Measurements from ENCODE around the gene TSPYL1. TPM values are rescaled to one million over a fixed set of nuclear protein-coding genes. Genes with fewer than 3 reads are reported as not detected.
"Not testable (repeated sequence)": the region's sequence is repeated elsewhere in the genome, so short reads cannot be mapped to it uniquely, and the experiment has no call there.

The TSPYL1 gene
- total and polyA plus RNA-seq, 8 donors: 61.9 to 100 (median 81.5) TPM

DNA sequence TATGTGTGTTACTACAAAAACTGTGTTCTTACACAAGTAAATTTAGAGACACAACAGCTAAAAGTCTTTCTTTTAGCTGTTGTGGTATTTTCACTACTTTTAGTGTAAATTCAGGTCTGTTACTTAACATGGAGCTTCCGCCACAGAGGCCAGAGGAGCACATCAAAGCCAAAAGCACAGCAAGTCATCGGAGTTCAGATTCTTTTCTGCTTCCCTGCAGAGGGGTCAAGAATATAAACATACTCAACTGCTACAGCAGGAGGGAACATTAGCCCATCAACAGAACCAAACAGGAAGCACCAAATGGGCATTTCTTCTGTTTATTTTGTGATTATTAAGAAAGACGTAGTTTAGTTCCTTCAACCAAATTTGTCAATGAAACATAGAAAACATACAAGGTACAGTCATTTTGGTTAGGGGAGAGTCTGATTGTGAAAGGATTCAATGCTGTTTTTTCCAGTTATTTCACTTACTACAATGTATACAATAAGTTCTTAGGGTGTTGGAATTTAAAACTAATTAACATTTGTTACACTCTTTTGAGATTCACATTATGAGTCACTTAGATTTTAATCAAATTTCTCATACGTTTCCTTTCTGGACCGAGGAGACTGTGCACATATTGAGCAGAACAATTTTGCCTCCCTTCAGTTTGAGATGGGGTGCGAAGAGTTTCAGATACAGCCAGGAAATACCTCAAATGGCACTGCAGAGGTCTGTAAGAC lies 48.2 kb upstream of the TSPYL1 start:
- peak in 1 of 4 donors; percentile 12 for DNase-seq
- Histone ChIP-seq H3K9me3 (no peaks in the 10 kb centered on the region), H3K4me3 (no peak overlapping the region), H3K27ac (peak overlapping the region in 1 of 2 donors; percentile 34), H3K36me3 (no peaks in the 10 kb centered on the region), H3K27me3 (no peaks in the 10 kb centered on the region), H3K4me1 (peaks cover 3 to 7% of the 10 kb centered on the region in 2 donors)
- TF ChIP-seq, protein P1, sequence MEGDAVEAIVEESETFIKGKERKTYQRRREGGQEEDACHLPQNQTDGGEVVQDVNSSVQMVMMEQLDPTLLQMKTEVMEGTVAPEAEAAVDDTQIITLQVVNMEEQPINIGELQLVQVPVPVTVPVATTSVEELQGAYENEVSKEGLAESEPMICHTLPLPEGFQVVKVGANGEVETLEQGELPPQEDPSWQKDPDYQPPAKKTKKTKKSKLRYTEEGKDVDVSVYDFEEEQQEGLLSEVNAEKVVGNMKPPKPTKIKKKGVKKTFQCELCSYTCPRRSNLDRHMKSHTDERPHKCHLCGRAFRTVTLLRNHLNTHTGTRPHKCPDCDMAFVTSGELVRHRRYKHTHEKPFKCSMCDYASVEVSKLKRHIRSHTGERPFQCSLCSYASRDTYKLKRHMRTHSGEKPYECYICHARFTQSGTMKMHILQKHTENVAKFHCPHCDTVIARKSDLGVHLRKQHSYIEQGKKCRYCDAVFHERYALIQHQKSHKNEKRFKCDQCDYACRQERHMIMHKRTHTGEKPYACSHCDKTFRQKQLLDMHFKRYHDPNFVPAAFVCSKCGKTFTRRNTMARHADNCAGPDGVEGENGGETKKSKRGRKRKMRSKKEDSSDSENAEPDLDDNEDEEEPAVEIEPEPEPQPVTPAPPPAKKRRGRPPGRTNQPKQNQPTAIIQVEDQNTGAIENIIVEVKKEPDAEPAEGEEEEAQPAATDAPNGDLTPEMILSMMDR (IDR thresholded peaks at IDR 0.05): no peak
- intact Hi-C loops (cut with DNase I): no loop called here
- ATAC-seq: no peak

DNA sequence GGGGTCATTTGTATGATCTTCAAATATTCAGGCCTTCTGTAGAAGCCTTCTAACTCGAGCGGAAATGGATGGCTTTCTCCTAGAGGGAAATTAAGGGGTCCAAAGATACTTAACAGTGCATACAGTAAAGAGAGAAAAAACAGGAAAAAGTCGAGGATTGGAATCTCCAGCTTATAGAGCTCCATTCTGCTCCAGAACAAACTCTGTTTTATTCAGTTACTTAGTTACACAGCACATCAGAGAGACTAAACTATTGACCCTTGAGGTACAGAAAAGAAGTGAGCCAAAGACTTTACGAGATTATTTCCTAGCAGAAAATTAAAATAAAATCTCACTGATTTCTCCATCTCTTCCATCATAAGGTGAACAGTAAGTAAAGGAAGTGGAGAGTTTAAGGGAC lies 47.3 kb upstream of the TSPYL1 start:
- intact Hi-C loops (cut with DNase I): no loop called here
- no peak overlapping the region for H3K4me3 ChIP-seq
- DNase-seq (peak in 1 of 4 donors; percentile 2), ATAC-seq (no peak)
- TF ChIP-seq, protein P1 (IDR thresholded peaks at IDR 0.05): no peak
- no peaks in the 10 kb centered on the region for H3K36me3 ChIP-seq
- no peak overlapping the region for H3K27ac ChIP-seq
- no peaks in the 10 kb centered on the region for H3K27me3 ChIP-seq
- H3K4me1 ChIP-seq: peaks cover 3 to 7% of the 10 kb centered on the region in 2 donors
- H3K9me3 ChIP-seq: no peaks in the 10 kb centered on the region

DNA sequence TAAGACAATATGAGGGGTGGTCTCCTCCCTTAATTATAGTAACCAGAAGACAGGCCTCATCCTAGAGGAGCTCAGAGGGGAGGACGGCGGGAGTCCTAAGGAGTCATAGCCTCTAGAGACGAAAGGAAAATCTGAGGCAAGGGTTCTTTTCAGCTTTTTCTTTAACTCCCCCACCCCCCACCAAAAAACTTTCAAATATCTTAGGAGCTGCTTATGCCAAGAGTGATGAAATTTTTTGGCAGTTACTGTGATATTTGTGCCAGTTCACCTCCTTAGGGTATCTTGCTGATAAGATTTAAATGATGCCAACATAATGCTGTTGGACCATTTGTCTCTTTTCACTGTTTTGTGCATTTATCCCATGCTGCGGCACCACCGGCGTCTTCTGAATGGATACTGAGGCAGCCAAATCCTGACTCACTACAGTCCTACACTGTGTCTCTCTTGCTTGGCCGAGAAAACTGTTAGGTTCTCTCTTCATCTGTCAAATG lies 46.5 kb upstream of the TSPYL1 start:
- H3K36me3 ChIP-seq: no peaks in the 10 kb centered on the region
- no peaks in the 10 kb centered on the region for H3K9me3 ChIP-seq
- ATAC-seq (peak; percentile 44), DNase-seq (peak in 1 of 4 donors; percentile 9)
- H3K4me3 ChIP-seq: no peak overlapping the region
- no peak overlapping the region for H3K27ac ChIP-seq
- no peaks in the 10 kb centered on the region for H3K27me3 ChIP-seq
- TF ChIP-seq, protein P1 (IDR thresholded peaks at IDR 0.05): no peak
- H3K4me1 ChIP-seq: peaks cover 3 to 7% of the 10 kb centered on the region in 2 donors
- intact Hi-C loops (cut with DNase I): no loop called here

DNA sequence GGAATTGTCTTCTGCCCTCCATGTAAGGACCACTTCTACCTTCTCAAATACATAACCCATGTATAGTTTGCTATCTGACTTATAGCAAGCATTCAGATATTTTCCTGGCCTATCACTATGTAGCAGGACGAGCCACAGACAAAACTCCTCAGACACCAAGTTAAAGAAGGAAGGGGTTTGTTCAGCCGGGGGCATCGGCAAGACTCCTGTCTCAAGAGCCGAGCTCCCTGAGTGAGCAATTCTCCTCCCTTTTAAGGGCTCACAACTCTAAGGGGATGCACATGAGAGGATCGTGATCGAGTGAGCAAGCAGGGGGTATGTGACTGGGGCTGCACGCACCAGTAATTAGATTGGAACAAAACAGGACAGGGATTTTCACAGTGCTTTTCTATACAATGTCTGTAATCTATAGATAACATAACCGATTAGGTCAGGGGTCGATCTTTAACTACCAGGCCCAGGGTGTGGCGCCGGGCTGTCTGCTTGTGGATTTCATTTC lies 46.0 kb upstream of the TSPYL1 start:
- H3K4me3 ChIP-seq; H3K27ac ChIP-seq; ATAC-seq; H3K4me1 ChIP-seq; DNase-seq; H3K9me3 ChIP-seq; intact Hi-C loops (cut with DNase I); H3K36me3 ChIP-seq; H3K27me3 ChIP-seq: not testable (repeated sequence)

DNA sequence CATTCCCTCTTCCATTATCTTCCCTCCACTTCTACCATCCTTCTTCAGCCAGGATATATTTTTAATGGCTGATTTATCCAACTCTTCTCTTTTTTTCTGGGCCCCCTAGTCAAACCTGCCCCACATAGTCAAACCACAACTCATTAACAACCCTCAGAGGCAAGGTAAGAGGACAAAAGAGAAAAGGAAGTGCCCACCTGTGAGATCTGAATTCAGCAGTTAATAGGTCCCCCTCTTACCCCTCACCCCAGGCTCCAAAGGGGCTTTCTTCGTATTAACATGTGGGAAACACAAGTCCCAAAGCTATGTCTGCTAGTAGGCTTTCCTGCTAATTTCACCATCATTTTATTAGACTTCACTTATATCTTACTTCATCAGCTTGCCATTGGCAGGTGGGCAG lies 44.1 kb upstream of the TSPYL1 start:
- DNase-seq: no peak
- Histone ChIP-seq H3K27ac (no peak overlapping the region), H3K27me3 (no peaks in the 10 kb centered on the region), H3K9me3 (no peaks in the 10 kb centered on the region), H3K36me3 (no peaks in the 10 kb centered on the region), H3K4me3 (no peak overlapping the region), H3K4me1 (peaks cover 0 to 7% of the 10 kb centered on the region in 2 donors)
- ATAC-seq: no peak
- TF ChIP-seq, protein P1 (IDR thresholded peaks at IDR 0.05): no peak
- intact Hi-C loops (cut with DNase I): no loop called here

DNA sequence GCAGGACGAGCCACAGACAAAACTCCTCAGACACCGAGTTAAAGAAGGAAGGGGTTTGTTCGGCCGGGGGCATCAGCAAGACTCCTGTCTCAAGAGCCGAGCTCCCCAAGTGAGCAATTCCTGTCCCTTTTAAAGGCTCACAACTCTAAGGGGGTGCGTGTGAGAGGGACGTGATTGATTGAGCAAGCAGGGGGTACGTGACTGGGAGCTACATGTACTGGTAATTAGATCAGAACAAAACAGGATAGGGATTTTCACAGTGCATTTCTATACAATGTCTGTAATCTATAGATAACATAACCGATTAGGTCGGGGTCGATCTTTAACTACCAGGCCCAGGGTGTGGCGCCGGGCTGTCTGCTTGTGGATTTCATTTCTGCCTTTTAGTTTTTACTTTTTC lies 42.2 kb upstream of the TSPYL1 start:
- H3K27ac ChIP-seq, H3K4me3 ChIP-seq: not testable (repeated sequence)

More for the DNA sequence above, 42.2 kb upstream of the TSPYL1 start:
- ATAC-seq; H3K36me3 ChIP-seq; intact Hi-C loops (cut with DNase I); H3K27me3 ChIP-seq; DNase-seq; H3K9me3 ChIP-seq; H3K4me1 ChIP-seq: not testable (repeated sequence)
